ENCODE data around the gene FBXL7.

GRCh38 chr5:15655683-15656082 lies 155.7 kb downstream of the FBXL7 start:
- TF ChIP-seq REST (IDR thresholded peaks at IDR 0.05; ENCODE audit: unreplicated experiment) (no peak), CTCF (conservative IDR thresholded peaks at IDR 0.05; ENCODE audit: low read depth in 2 of 2) (no peak)
